Esophagus squamous epithelium (tissue), 5 donors: ENCODE measurements around the gene TMOD4. TPM values are rescaled to one million over a fixed set of nuclear protein-coding genes. Genes with fewer than 3 reads are reported as not detected.

ENCODE experiments used
- DNase-seq: peaks from one replicate; lab custom pipeline; 2025; lab: John Stamatoyannopoulos, UW
- H3K27ac ChIP-seq, 4 donors: fragments of 200-600 bp; sonication (generic); one replicate each; pipeline ENCODE4 v1.5.1; 2016 to 2019; ENCODE audit warnings: mild to moderate bottlenecking in 1 of 4
- H3K27me3 ChIP-seq, 4 donors: fragments of 200-600 bp; sonication (generic); 1 replicate in 3 of 4; 2 replicates in 1 of 4; pipeline versions ENCODE4 v1.5.1 to v1.6.0; 2017 to 2021; ENCODE audit warnings: antibody characterized with exemption in 1 of 4
- H3K36me3 ChIP-seq, 3 donors: fragments of 200-600 bp; sonication (generic); one replicate each; pipeline ENCODE4 v1.5.1; 2016 to 2019
- H3K4me1 ChIP-seq, 3 donors: fragments of 200-600 bp; sonication (generic); one replicate each; pipeline ENCODE4 v1.5.1; 2017 to 2019
- H3K4me3 ChIP-seq, 4 donors: fragments of 200-600 bp; sonication (generic); 1 replicate in 3 of 4; 2 replicates in 1 of 4; pipeline ENCODE4 v1.5.1; 2016 to 2019; ENCODE audit warnings: mild to moderate bottlenecking in 2 of 4, moderate library complexity in 1 of 4
- H3K9me3 ChIP-seq, 3 donors: fragments of 200-600 bp; sonication (generic); one replicate each; pipeline ENCODE4 v1.5.1; 2016 to 2019
- POLR2A ChIP-seq, 4 donors: fragments of 450-650 bp; IDR thresholded peaks; one replicate each; pipeline ENCODE4 v1.6.1; 2017; ENCODE audit warnings: antibody characterized with exemption in 4 of 4, mild to moderate bottlenecking in 4 of 4, moderate library complexity in 3 of 4
- WGBS, 2 donors: methylation state at CpG; one replicate each; pipeline ENCODE4 v1.1.5; 2018; 5-methylcytosine and 5-hydroxymethylcytosine counted together
- intact Hi-C: fragments of 100-400 bp; cut with DNase I; formaldehyde crosslinking; loops from one replicate; pipeline ENCODE4 v1.15.0; 2022
- total RNA-seq, 4 donors: library from RNA; depleted of rRNA; stranded (reverse); fragments of >200 nt; gene quantifications; one replicate each; pipeline ENCODE4 v1.1.0, GENCODE V29; 2016
- TF ChIP-seq, protein P1 (sequence below), 6 experiments: fragments of 450-650 bp in 4 of 6; fragments of 200-600 bp in 2 of 6; sonication (generic) in 2 of 6; IDR thresholded peaks; one replicate each; pipeline ENCODE4 v1.5.1; 2016 to 2019; ENCODE audit warnings: antibody characterized with exemption in 6 of 6, mild to moderate bottlenecking in 4 of 6, moderate library complexity in 4 of 6
- donor health status: DM: yes; HTN: yes; CAD: no.

Gene TMOD4
- total RNA-seq, 4 donors from 2014 or later = not detected

DNA sequence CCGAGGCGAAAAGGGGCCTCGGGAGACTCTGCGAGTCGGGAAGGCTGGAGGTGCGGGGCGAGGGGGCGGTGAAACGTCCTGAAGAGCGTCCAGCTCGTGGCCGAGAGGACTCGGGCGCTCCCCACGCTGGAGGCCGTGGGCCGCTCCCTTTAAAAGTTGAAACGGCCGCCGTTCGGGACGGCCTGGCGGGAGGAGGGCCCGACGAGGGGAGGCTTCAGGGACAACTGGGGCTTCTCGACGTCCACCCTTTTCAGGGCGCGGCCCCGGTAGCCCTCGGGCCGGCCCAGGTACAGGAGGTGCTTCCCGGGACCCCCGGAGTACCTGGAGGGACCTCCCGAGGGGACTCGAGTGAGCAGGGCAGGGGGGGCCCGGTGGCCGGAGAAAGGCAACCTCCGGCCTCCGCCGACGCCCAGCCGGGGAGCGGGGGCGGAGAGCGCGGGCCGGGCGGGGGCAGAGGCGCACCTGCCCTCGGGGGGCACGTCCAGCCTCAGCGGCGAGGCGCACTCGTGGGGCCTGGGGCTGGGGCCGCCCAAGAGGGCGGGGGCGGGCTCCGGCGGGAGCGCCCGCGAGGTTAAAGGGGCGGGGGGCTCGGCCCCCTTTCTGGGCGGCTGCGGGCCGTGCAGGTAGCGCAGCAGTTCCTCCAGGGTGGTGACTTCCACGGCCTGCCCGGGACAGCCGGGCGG lies 43.3 kb downstream of the TMOD4 start:
- DNase-seq = no peak
- 35 to 51% methylated on average over 18 to 23 of the region's 74 CpGs for WGBS, 2 donors
- H3K4me1 ChIP-seq = peaks cover 0 to 27% (median 16%) of the 10 kb centered on the region in 3 donors
- no peaks in the 10 kb centered on the region for H3K9me3 ChIP-seq
- H3K27ac ChIP-seq = peak overlapping the region in 2 of 4 donors; percentile 71 to 74
- peak overlapping the region; percentile 30 to 61 (median 49) for H3K4me3 ChIP-seq
- intact Hi-C loops = loop anchor here (10.0 kb wide), 1 partner anchor 108 kb away; no protein-coding TSS in a partner anchor
- H3K36me3 ChIP-seq = peaks cover 0 to 17% (median 0%) of the 10 kb centered on the region in 3 donors
- TF ChIP-seq, protein P1, sequence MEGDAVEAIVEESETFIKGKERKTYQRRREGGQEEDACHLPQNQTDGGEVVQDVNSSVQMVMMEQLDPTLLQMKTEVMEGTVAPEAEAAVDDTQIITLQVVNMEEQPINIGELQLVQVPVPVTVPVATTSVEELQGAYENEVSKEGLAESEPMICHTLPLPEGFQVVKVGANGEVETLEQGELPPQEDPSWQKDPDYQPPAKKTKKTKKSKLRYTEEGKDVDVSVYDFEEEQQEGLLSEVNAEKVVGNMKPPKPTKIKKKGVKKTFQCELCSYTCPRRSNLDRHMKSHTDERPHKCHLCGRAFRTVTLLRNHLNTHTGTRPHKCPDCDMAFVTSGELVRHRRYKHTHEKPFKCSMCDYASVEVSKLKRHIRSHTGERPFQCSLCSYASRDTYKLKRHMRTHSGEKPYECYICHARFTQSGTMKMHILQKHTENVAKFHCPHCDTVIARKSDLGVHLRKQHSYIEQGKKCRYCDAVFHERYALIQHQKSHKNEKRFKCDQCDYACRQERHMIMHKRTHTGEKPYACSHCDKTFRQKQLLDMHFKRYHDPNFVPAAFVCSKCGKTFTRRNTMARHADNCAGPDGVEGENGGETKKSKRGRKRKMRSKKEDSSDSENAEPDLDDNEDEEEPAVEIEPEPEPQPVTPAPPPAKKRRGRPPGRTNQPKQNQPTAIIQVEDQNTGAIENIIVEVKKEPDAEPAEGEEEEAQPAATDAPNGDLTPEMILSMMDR (IDR thresholded peaks at IDR 0.05) = no peak
- TF ChIP-seq POLR2A (IDR thresholded peaks at IDR 0.05) = no peak
- no peaks in the 10 kb centered on the region for H3K27me3 ChIP-seq

DNA sequence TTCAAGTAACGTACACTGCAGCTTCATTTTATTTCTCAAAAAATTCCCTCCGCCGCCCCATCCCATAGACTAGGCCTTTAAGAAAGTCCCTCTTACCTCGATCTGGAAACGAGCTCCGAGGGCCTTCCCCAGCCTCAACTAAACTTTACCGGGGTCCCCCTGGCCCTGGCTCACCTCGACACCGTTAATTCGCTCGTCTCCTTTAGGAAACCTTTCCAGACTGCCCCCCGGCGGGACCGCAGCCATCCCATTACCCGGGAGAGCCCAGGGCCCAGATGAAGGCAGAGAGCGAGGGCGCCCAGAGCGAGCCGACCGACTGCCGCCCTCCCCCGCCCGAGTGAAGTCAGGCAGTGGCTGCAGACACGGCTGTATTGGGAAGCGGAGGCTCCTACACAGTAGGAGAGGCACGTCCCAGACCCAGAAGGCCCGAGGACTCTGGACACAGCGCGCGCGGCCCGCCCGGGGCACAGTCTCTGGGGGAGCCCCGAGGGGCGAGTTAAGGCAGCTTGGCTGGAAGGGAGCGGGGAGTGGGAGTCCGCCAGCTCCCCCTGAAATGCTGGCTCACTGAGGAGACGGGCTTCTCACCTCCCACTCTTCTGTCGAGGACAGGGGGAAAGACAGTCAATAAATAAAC lies 44.0 kb downstream of the TMOD4 start:
- 25 to 34% methylated on average over 11 to 13 of the region's 39 CpGs for WGBS, 2 donors
- no peak for DNase-seq
- peaks cover 0 to 15% (median 0%) of the 10 kb centered on the region in 3 donors for H3K36me3 ChIP-seq
- H3K27ac ChIP-seq = peak overlapping the region in 3 of 4 donors; percentile 43 to 74 (median 71)
- no peaks in the 10 kb centered on the region for H3K27me3 ChIP-seq
- H3K4me1 ChIP-seq = peaks cover 0 to 27% (median 16%) of the 10 kb centered on the region in 3 donors
- intact Hi-C loops = loop anchor here (10.0 kb wide), 1 partner anchor 107 kb away; no protein-coding TSS in a partner anchor
- TF ChIP-seq, protein P1 (IDR thresholded peaks at IDR 0.05) = no peak
- no peak for TF ChIP-seq POLR2A (IDR thresholded peaks at IDR 0.05)
- no peaks in the 10 kb centered on the region for H3K9me3 ChIP-seq
- peak overlapping the region; percentile 30 to 61 (median 49) for H3K4me3 ChIP-seq

DNA sequence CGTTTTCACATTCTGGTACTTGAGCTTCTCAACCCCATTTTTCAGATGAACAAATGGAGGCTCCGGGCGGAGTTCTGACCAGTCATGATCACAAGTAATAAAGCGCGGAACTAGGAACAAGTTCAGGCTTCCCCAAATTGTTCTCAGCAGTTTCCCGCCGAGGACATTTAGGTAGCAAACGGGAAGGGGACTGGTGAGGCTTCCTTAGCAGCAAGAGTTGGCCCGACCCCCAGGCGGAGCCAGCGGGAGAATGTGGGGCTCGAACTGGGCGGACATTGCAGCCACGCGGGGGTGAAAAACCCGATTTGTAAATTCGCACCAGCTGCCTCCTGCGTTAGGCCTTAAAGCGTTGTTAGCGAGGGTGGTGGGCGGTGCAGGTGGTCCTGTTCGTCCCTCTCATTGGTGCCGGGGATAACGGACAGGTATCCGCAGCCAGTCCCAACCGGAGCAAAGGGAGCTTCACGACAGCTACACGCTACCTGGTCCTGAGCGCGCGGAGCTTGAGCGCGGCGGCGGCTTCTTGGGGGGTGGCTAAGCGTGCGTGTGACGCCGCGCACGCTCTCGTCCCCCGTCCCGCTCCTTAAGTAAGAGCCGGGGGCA lies 44.7 kb downstream of the TMOD4 start:
- peaks cover 0 to 8% (median 0%) of the 10 kb centered on the region in 3 donors for H3K36me3 ChIP-seq
- peak; percentile 39 for DNase-seq
- WGBS, 2 donors = 10 to 22% methylated on average over 25 to 35 of the region's 45 CpGs
- TF ChIP-seq POLR2A (IDR thresholded peaks at IDR 0.05) = peak in 2 of 4 donors; percentile 11 to 18
- TF ChIP-seq, protein P1 (IDR thresholded peaks at IDR 0.05) = no peak
- H3K4me1 ChIP-seq = peaks cover 0 to 27% (median 16%) of the 10 kb centered on the region in 3 donors
- no peaks in the 10 kb centered on the region for H3K9me3 ChIP-seq
- no peaks in the 10 kb centered on the region for H3K27me3 ChIP-seq
- H3K4me3 ChIP-seq = peak overlapping the region; percentile 30 to 61 (median 49)
- peak overlapping the region; percentile 43 to 74 (median 64) for H3K27ac ChIP-seq
- intact Hi-C loops = loop anchor here (10.0 kb wide), 1 partner anchor 106 kb away; no protein-coding TSS in a partner anchor

DNA sequence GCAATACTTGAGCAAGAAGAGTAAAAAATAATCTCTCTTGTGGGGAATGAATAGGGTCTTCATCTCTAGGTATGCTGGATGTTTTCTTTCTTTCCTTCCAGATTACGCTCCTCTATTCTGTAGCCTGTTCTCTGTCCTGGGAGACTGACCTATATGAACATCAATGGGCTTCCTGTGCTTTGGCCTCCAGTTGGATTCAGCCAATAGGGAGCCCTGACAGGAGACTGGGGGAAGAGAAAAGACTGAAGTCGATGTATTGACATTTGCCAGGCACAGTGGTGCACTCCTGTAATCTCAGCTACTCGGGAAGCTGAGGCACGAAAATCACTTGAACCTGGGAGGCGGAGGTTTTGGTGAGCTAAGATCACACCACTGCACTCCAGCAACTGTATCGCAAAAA lies 47.0 kb downstream of the TMOD4 start:
- intact Hi-C loops = no loop called here
- no peak for DNase-seq
- TF ChIP-seq POLR2A (IDR thresholded peaks at IDR 0.05) = no peak
- TF ChIP-seq, protein P1 (IDR thresholded peaks at IDR 0.05) = no peak
- H3K4me3 ChIP-seq = no peak overlapping the region
- H3K9me3 ChIP-seq = no peaks in the 10 kb centered on the region
- peaks cover 0 to 27% (median 16%) of the 10 kb centered on the region in 3 donors for H3K4me1 ChIP-seq
- no peak overlapping the region for H3K27ac ChIP-seq
- no peaks in the 10 kb centered on the region for H3K27me3 ChIP-seq
- peaks cover 0 to 15% (median 0%) of the 10 kb centered on the region in 3 donors for H3K36me3 ChIP-seq
- 84 to 94% methylated on average over 6 of the region's 6 CpGs for WGBS, 2 donors
